GM19023 (cell line): ENCODE measurements around the gene SERPINI1.

ENCODE experiments used
- ATAC-seq: cut with Tn5 transposase; IDR thresholded peaks from one replicate; pipeline ENCODE4 v1.9.1; 2021; ENCODE audit warnings: mild to moderate bottlenecking, moderate library complexity; ENCODE audit not compliant: unreplicated experiment

Gene SERPINI1, protein sequence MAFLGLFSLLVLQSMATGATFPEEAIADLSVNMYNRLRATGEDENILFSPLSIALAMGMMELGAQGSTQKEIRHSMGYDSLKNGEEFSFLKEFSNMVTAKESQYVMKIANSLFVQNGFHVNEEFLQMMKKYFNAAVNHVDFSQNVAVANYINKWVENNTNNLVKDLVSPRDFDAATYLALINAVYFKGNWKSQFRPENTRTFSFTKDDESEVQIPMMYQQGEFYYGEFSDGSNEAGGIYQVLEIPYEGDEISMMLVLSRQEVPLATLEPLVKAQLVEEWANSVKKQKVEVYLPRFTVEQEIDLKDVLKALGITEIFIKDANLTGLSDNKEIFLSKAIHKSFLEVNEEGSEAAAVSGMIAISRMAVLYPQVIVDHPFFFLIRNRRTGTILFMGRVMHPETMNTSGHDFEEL

DNA sequence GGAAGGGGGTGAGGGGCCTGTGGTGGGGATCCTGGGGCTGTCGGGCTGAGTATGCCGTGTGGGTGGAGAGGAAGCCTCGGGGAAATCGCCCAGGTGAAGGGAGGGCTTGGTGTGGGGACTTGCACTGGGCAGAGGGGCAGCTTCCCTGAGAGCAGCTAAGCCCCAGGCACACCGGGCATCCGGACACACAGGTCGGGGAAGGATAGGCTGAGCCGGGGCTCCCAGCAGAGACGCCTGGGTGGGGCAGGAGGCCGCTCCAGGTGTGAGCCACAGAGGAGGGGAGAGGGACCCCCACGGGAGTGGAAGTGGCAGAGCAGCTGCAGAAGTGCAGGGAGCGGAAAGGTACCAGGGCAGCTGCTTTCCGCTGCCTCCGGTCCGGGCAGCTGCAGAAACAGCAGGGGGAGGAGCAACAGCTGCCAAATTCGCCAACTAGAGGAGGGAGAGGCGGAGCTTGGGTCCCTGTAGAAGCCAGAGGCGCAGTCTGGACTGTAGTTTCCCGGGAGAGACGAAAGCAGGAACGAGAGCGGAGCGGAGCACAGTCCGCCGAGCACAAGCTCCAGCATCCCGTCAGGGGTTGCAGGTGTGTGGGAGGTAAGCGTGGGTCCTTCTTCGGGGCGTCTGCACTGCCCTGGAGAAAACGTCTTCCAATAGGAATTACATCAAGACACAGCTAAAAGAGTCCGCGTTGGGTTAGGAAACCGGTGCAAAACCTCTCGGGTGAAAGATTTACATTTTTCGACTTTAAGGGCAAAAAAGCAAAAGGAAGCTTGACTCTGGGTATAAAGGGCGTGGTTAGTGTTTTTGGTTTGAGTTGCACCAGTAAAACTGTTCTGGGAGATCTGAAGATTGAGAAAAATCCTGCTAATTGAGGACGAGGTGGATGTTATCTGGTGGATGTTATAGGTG lies at the start of gene SERPINI1:
Gene SERPINI1, plus strand, starts transcription at position 489 of the 906 bp plus-strand sequence. CDS start 53,408 bp downstream, outside the sequence.
- ATAC-seq: peak; percentile 60

DNA sequence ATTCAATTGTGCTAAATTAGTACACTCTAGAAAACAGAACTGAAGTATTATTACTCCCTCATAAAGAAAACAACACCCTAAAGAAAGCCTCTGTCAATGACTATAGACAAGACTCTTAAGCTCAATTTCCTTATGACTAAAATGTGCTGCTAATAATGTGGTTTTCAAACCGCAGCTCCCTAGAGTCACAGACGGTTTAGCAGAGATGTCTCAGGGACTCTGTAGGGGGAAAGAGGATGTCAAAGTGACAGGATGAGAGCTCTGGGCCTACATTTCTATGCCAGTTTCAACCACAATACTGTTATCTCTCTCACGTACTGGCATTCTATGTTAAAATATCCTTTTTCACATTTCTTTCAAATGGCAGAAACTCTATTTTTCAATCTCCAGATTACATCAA lies 44.2 kb upstream of the SERPINI1 start:
- ATAC-seq: peak; percentile 100

DNA sequence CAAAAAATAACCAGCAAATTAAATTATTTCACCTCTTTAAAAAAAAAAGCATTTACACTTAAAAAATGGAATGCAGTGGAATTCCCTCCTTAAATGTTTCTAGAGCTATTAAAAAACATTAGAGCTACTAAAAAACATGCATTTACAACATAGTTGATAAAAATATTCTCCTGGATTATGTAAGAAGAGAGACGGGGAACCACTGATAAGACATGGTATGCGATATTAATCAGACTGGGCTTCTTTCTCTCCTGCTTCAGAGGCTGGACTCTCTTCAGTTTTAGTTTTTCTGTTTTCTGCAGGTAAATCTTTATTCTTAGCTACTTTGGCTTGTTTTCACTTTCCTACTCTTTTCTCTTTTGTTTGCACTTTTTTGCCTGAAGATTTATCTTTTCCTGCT lies 41.4 kb upstream of the SERPINI1 start:
- ATAC-seq: no peak

DNA sequence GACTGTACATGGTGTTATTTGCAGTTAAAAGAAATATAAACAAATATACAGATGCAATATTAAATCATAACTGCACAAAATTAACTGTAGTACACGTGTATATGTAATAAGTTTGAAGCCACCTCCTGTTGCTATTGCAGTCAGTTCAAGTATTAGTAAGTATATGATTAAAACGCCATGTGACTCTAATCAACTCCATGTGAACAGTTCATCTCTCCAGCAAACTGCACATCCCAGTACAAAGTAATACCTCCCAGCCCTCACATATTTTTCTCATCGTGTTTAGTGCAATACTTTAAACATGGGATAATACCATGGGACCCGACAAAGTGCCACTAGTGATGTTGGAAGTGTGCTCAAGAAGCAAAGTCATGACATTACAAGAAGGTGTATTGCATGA lies 35.5 kb upstream of the SERPINI1 start:
- no peak for ATAC-seq

DNA sequence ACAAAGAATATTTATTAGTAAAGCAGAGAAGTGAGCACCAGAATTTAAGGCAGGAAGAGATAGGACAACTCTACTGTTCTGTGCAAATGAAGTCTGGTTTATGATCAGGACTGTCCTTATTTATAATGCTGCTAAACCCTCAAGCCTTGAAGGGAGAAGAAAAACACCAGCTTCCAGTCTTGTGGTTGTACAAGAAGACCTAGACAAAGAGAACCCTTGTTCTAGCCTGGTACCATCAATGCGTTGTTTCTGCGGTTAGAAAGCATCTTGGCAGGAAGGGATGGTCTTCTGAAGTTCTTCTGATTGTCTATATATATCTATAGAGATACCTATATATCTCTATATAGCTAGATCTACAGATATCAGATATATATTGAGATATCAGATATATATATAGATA lies 34.6 kb upstream of the SERPINI1 start:
- no peak for ATAC-seq

DNA sequence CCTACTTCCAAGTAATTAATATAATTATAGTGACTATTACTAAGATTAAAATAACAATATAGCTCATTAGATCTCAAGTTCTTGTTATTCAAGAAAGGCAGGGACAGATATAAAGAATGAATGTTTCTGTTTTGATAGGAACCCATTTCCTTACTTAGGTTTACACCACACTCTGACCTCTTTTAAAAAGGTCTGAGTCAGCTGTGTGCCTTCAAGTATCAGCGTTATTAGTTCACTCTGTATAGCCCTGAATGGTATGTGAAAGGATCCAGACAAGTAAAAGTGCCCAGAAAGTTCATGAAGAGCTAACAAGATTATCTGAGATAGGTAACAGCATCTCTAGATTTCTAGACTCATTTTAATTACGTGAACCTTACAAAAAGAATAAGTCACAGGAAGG lies 29.7 kb upstream of the SERPINI1 start:
- no peak for ATAC-seq

DNA sequence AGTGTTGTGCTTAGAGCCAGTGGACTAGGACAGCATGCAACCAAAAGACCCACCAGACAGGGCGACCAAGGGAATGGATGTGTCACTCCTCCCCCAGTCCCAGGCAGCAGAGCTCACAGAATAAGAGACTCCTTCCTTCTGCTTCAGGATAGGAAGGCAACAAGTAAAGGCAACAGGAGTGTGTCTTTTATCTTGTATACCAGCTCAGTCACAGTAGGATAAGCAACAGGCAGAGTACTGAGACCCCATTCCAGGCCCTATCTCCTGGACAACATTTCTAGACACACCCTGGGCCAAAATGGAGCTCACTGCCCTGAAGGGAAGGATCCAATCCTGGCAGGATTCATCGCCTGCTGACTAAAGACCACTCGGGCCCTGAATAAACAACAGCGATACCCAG lies 25.8 kb upstream of the SERPINI1 start:
- no peak for ATAC-seq

DNA sequence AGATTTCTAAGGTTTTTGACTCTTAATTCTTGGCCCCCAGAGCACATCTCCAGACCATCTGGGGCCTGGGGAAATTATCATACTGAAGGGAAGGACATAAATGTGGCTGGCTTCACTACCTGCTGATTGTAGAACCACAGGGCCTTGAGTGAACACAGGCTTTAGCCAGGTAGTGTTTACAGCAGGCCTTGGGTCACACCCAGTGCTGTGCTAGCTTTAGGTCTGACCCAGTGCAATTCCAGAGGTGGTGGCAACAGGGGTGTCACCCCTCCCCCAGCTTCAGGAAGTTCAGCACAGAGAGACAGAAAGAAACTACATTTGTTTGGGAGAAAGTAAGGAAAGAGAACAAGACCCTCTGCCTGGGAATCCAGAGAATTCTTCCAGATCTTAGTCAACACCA lies 25.0 kb upstream of the SERPINI1 start:
- ATAC-seq: no peak

DNA sequence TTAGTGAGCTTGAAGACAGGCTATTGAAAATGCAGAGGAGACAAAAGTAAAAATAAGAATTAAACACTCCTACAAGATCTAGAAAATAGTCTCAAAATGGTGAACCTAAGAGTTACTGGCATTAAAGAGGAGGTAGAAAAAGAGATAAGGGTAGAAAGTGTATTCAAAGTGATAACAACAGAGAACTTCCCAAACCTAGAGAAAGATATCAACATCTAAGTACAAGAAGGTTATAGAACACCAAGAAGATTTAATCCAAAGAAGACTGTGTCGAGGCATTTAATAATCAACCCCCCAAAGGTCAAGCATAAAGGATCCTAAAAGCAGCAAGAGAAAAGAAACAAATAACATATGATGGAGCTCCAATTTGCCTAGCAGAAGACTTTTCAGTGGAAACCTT lies 24.1 kb upstream of the SERPINI1 start:
- ATAC-seq: no peak

DNA sequence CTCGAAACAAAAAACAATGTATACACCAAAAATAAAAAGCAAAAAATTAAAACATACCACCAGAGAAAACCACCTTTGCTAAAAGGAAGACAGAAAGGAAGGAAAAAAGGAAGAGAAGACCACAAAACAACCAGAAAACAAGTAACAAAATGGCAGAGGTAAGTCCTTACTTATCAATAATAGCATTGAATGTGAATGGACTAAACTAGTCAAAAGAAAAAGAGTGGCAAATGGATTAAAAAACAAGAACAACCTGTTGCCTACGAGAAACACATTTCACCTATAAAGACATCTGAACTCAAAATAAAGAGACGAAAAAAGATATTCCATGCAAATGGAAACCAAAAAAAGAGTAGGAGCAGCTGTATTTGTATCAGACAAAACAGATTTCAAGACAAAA lies 23.1 kb upstream of the SERPINI1 start:
- ATAC-seq: no peak

DNA sequence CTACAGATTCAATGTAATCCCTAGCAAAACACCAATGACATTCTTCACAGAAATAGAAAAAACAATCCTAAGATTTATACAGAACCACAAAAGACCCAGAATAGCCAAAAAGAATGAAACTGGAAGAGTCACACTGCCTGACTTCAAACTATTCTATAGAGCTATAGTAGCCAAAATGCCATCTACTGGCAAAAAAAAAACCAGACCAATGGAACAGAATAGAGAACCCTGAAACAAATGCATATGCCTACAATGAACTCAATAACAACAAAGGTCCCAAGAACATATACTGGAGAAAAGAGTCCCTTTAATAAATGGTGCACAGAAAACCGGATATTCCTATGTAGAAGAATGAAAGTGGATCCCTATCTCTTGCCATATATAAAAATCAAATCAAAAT lies 20.6 kb upstream of the SERPINI1 start:
- no peak for ATAC-seq

DNA sequence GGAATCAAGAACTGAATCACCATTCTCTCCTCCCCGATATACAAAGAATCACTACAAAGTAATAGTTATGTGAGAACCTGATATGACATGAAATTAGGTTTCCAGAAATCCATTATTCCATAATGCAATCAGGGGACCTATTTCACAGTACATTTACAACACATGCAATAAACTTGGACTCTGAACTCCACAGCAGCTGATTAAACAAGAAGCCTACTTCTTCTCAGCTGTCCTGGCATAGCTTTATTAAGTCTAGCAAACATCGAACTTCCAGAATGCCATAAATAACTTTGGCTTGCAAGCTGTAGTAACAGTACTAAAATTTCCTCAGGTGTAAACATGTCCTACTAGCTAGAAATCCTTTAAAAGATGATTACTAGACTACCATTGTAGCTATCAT lies 18.6 kb upstream of the SERPINI1 start:
- no peak for ATAC-seq

DNA sequence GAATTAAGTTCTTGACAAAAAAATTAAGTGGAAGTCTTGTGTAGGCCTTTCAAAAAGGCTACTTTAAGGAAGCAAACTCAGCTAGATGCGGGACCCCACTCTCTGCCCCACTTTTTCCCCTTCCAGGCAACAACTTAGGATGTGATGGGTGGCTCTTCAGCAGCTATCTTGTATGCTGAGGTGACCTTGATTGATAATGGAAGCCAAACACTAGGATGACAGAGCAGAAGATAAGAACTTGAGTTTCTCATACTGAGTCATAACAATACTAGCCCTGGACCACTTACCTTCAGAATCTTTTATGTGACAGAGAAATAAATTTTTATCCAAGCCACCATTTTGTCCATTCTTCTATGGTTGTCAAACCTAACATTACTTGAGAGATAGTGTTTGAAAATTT lies 16.9 kb upstream of the SERPINI1 start:
- ATAC-seq: no peak

DNA sequence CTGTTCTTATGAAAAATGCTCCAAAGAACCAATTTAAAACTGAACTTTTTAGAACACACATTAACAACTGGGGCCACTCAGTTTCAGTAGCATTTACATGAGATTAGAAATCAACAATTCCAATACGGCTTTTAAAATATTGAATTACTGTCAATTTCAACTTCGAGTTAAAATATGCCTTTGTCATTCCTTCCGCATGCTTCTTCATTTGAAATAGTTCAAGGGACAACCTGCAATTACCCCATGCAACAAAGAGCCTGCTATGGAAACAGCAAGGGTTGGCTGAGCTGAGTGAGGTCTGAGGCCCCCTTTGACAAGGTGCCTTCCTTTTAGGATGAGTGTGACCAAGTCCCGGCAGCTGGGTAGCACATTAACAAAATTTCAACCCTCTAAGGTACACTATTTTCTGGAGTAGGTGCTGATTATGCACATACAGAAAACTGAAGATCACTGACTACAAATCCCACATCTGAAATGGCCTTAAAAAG lies 12.5 kb upstream of the SERPINI1 start:
- ATAC-seq: no peak

DNA sequence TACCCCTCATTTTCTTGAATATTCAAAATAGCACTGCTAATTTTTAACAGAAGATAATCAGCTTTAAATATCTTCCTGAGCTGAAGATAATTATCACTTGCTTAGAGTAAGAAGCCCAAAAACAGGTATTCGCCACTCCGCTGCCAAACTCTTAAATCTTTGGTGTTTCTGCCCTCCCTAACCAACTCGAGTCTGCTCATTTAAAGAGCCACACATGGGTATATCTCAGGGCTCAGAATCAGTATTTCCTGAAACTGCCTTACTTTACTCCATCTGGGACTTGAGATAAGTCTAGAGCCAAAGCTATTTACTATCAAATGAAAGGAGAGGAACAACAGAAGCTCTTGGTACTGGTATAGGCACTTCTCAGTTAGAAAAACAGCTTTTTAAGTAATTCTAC lies 11.6 kb upstream of the SERPINI1 start:
- no peak for ATAC-seq

DNA sequence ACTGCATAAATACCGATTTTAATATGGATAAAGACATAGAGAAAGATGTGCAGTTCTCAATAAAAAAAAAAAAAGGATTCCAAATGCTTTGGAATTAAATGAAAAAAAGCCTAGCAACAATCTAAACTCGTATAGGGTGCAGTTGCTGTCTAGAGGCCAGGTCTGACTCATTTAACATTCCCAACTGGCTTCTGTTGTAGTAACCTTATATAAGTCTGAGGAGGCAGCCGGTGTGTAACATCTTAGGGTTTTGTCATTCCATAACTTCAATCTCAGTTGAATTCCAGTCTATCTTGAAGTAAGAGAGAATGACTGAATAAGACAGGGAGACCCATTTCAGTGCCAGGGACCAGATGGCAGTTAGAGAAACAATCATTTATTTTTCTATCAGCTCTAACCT lies 7.3 kb upstream of the SERPINI1 start:
- no peak for ATAC-seq

DNA sequence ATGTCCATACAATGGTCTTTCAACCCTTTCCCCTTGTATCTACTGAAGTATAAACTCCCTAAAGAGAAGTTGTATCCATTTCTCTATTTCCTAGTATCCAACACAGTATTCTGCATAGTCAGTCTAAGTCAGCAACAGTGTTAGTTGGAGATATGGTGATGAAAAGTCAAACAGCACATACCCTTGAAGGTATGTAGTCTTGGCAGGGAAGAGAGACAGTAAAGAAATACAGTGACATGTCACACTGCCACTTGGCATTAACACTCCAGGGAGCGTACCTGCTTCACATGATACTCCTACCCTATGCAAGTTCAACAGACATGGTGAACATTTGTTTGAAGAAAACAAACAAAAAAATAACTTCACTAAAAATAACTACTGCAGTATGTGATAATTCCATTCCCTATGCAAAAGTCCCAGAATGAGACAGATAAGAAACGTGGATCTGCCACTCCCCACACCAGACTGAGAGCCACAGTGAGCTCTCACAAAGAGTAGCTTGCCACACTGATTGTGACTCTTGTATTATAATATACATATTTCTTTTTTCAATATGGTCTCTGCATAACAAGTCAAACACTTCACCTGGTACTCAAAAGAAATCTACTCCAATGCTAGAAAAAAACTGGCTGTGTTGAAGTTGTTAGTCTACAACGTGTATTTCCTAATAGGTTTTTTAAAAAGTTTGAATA lies 6.7 kb upstream of the SERPINI1 start:
- ATAC-seq: no peak

DNA sequence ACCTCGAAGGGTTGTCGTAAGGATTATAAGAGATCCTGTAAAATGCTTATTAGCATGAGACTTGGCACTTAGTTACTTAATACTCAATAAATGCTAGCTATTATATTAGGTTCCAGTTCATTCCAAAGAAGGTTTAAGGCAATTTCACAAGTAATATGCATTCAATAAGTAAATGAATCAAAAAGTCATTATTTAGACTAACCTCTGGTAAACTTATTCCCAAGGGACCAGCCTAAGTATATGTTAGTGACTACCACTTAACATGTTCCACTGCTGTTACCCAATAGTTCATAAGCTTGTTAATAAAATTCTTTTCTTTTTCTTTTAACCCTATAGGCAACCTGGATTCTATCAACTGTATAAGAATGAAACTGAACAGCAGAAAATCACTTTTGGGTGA lies 5.9 kb upstream of the SERPINI1 start:
- no peak for ATAC-seq

DNA sequence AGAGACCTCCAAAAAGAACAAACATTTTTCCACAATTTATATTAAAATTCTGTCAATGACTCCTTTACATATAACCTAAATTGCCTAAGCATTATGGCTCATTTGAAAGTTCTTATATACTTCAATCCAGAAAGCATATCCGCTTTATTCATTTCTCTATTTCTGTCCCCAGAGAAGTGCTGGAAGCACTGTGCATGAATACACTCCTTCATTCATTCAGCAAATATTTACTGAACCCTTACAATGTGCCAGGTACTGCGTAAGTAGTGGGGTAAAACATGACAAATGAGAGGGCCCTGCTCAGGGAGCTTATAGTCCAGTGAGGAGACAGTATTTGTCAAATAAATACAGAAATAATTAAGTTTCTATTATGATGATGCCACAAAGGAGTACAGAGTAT lies 4.1 kb upstream of the SERPINI1 start:
- ATAC-seq: no peak

DNA sequence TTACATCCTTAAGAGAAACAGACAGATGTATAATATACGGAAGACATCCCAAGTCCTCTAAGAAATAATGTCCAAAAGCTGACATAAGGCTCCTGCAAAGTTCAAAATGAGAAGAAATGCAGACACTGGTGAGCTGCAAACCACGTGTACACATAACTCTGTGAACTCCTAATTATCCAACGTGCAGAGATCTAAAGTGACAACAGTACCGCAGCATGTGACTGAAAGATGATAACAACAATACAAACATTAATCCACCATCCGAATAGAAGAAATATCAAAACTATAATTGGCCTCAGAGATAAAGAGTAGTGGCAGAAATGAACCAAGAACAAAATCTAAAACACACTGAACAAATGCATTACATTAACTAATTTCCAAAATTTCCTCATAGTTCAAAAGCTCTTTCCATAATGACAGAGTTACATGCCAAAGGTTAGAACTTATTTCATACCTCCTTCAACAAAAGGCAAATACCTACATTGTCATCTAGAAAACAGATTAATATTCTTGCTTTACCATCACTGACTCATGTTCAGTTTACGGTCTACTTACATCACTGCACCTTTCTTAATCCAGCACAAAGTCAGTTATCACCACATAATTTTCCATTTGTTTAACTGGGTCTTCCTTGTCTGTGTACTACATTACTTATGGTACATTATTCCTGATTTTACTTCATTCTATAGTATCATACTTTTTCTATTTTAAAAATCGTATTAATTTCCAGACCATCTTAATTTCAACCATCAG lies 3.0 kb upstream of the SERPINI1 start:
- no peak for ATAC-seq
